RWPE1 (cell line): ENCODE measurements around the gene EMC9.

Experiments
- CTCF ChIA-PET: fragments of 350-600 bp; sonication (Branson Sonifier 250); formaldehyde crosslinking; extraction: SDS; loops from one replicate; lab custom pipeline; 2021; lab: Yijun Ruan, JAX
- POLR2A ChIA-PET: fragments of 400-600 bp; formaldehyde crosslinking; extraction: SDS; loops from one replicate; lab custom pipeline; 2020; ENCODE audit warnings: antibody characterized with exemption; ENCODE audit not compliant: low non-redundant PET; lab: Yijun Ruan, JAX
- DNase-seq: peaks from one replicate; pipeline ENCODE4 v3.0.0; 2012; ENCODE audit warnings: low spot score
- H3K27ac ChIP-seq: fragments of 450-650 bp; 2 replicates; pipeline ENCODE4 v1.5.1; 2017
- TF ChIP-seq, protein P1 (sequence below): fragments of 450-650 bp; conservative IDR thresholded peaks from 2 replicates; pipeline ENCODE4 v1.5.1; 2017; ENCODE audit warnings: low read depth, mild to moderate bottlenecking

The EMC9 gene, protein sequence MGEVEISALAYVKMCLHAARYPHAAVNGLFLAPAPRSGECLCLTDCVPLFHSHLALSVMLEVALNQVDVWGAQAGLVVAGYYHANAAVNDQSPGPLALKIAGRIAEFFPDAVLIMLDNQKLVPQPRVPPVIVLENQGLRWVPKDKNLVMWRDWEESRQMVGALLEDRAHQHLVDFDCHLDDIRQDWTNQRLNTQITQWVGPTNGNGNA

DNA sequence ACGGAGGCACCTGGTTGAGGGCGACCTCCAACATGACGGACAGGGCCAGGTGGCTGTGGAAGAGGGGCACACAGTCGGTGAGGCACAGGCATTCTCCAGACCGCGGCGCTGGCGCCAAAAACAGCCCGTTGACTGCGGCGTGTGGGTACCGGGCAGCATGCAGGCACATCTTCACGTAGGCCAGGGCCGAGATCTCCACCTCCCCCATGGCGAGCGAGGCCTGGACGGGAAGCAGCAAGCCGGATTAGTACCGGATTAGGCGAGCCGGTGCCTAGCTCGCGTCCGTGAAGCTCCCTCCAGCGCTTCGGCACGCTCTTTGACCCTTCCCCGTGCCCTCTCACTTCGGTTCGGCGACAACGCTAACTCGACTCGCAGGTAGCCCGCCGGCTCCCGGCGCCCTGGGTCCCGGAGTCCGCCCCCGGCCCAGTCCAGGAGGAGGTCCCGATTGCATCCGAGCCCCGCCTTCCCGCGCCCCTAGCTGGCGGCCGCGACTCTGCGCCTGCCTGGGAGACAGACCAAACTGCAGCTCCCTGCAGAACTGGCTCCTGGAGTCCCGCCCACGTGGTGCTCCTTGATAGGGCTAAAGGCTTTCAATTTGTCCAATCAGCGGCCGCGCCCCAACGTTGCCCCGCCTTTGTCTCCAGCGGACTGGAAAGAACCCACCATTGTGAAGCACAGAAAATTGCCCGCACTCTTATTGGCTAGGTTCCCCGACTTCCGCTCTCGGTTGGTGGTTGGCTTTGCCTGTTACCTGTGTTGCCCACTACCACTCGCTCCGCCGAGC lies at the start of gene EMC9:
EMC9 (minus strand) TSS at position 495 of the 784 bp plus-strand sequence; CDS start at position 208, 287 bp downstream.
- TF ChIP-seq, protein P1, sequence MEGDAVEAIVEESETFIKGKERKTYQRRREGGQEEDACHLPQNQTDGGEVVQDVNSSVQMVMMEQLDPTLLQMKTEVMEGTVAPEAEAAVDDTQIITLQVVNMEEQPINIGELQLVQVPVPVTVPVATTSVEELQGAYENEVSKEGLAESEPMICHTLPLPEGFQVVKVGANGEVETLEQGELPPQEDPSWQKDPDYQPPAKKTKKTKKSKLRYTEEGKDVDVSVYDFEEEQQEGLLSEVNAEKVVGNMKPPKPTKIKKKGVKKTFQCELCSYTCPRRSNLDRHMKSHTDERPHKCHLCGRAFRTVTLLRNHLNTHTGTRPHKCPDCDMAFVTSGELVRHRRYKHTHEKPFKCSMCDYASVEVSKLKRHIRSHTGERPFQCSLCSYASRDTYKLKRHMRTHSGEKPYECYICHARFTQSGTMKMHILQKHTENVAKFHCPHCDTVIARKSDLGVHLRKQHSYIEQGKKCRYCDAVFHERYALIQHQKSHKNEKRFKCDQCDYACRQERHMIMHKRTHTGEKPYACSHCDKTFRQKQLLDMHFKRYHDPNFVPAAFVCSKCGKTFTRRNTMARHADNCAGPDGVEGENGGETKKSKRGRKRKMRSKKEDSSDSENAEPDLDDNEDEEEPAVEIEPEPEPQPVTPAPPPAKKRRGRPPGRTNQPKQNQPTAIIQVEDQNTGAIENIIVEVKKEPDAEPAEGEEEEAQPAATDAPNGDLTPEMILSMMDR: no peak
- ChIA-PET CTCF (interaction anchor here (0.6 kb wide), 2 partner anchors 14 to 185 kb away, joined by 3 read pairs; no protein-coding TSS in a partner anchor), POLR2A (interaction anchor here (0.5 to 1.2 kb wide), 6 partner anchors 11 to 589 kb away, joined by 3 to 7 read pairs (median 4); partner anchors contain the start of genes PCK2, TINF2 and ZFHX2)
- H3K27ac ChIP-seq: peak within 1 kb of the TSS; percentile 96
- peak; percentile 98 for DNase-seq

DNA sequence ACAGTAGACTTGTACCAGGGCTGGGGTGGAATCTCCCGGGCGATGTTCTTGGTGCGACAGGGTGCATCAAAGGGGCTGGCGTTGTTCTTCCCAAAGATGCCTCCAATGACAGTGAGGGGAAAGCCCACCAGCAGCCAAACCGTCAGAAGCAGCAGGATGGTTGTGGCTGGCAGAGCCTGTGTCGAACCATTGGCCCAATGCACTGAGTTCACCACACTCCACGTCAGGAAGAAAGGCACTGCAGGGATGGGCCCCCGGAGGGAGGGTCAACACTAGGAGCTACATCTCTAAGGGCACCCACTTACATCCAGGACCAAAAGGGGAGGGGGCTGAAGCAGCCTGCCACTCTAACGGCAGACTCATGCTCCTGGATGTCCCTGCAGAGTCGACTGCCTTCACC lies 49.0 kb upstream of the EMC9 start:
- TF ChIP-seq, protein P1: no peak
- H3K27ac ChIP-seq: 0 out of 2 replicates have a peak overlapping the region, but pooled peaks have one; percentile 15
- CTCF ChIA-PET: no interaction called here

DNA sequence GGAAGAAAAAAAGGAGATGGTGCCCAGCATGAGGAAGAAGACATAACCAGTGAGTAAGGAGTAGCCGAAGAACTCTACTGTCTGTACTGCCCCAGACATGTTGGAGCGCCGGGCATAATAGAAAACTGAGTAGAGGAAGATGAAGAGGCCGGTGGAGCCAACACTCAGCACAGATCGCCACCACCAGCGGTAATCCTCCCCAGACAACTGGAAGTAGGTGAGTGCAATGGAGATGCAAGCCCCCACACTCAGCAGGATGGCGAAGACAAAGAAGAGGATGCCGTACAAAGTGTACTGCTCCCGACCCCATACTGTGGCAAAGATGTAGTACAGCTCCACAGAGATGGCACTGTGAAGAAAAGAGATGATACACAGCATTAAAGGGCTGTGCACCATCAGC lies 48.1 kb upstream of the EMC9 start:
- peak overlapping the region; percentile 40 for H3K27ac ChIP-seq
- POLR2A ChIA-PET: interaction anchor here (0.5 kb wide), 1 partner anchor 23 kb away, joined by 4 read pairs; no protein-coding TSS in a partner anchor
- CTCF ChIA-PET: interaction anchor here (0.7 to 0.9 kb wide), 2 partner anchors 9 to 119 kb away, joined by 3 read pairs; partner anchors contain the start of gene CIDEB
- TF ChIP-seq, protein P1: no peak
- DNase-seq: no peak

More for the DNA sequence above, 49.0 kb upstream of the EMC9 start:
- POLR2A ChIA-PET: no interaction called here
- DNase-seq: no peak

DNA sequence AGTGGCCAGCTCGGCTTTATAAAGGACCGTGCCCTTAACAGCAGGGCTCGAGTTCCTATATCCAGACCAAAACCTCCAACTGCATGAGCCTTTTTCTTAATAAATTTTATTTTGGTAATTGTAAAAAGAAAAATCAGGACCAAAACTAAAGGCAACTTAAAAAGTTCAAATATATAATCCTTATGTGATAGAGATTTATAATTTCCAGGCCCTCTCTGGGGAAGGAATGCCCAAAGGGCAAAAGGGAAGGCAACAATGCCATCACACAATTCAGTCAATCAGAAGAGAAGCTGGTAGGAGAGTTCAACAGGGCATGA lies 47.6 kb upstream of the EMC9 start:
- H3K27ac ChIP-seq: peak overlapping the region; percentile 78
- DNase-seq: no peak
- TF ChIP-seq, protein P1: no peak
- ChIA-PET POLR2A (interaction anchor here (0.5 kb wide), 1 partner anchor 23 kb away, joined by 4 read pairs; no protein-coding TSS in a partner anchor), CTCF (interaction anchor here (0.7 to 0.9 kb wide), 2 partner anchors 9 to 119 kb away, joined by 3 read pairs; partner anchors contain the start of gene CIDEB)

DNA sequence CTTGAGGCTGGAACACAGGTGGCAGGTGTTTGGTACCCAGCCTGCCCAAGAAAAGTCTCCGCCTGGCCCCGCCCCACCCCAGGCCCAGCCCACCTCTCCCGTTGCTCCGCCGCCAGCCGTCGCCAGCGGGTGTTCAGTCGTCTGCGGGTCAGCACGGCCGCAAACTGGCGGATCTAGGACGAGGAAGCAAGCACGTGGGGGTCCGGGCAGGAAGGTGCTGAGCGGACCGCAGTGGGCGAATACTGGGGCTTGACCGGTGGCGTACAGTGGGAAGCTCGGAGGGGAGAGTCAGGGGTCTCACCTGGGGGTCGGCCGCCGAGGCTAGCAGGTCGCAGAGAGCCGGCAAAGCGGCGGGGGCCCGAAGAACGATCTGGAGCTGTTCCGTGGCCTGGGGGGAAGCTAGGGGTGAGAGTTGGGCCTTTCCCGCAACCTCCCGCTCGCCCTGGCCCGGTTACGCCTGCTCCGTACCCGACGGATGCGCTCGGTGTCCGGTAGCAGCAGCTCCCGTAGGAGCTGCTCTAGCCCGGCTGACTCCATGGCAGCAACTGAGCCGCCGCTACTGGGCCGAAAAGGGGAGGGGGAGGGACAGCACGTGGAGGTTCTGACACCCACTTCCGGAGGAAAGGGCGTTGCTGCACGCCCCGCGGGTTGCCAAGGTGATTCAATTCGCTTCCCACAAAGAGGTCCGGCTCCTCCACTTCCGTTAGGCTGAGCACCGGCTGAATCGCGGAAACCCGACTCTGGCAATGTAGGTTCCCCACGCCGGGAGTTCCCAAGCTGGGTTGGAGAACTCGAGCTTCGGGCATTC lies 47.1 kb upstream of the EMC9 start, which contains the start of gene IPO4:
IPO4 (minus strand) TSS at position 566 of the 808 bp plus-strand sequence; CDS start at position 537, 29 bp downstream.
- peak; percentile 98 for DNase-seq
- ChIA-PET POLR2A (interaction anchor here (0.5 kb wide), 1 partner anchor 24 kb away, joined by 4 read pairs; no protein-coding TSS in a partner anchor), CTCF (interaction anchor here (0.6 to 0.9 kb wide), 3 partner anchors 8 to 120 kb away, joined by 3 read pairs; partner anchors contain the start of genes CIDEB and MDP1)
- TF ChIP-seq, protein P1: no peak
- H3K27ac ChIP-seq: peak within 1 kb of the TSS; percentile 78
